A549 (cell line): Measurements from ENCODE around the gene MATN4. TPM values are rescaled to one million over a fixed set of nuclear protein-coding genes. Genes with fewer than 3 reads are reported as not detected.

Source experiments
- ATAC-seq, 2 experiments: fragments of 200-7000 bp in 1 of 2; fragments of >200 bp in 1 of 2; cut with Nextera tagmentation in 1 of 2; cut with Tn5 transposase in 1 of 2; 3 replicates each; pipeline versions ENCODE4 v1.8.0 to v1.9.1; 2018 to 2020; ENCODE audit warnings: mild to moderate bottlenecking in 1 of 2, moderate library complexity in 1 of 2
- CTCF ChIA-PET: fragments of 300-600 bp; sonication (Branson Sonifier 250); formaldehyde crosslinking; extraction: SDS; loops from one replicate; lab custom pipeline; 2021; ENCODE audit warnings: antibody characterized with exemption, inconsistent platforms; lab: Yijun Ruan, JAX
- POLR2A ChIA-PET: fragments of 350-600 bp; formaldehyde crosslinking; extraction: SDS; loops from one replicate; lab custom pipeline; 2021; ENCODE audit warnings: antibody characterized with exemption, inconsistent platforms; lab: Yijun Ruan, JAX
- DNase-seq, 2 experiments: peaks; one replicate each; pipeline versions ENCODE4 v3.0.0 to v3.0.0-alpha.2; 2011 to 2016; ENCODE audit warnings: low read depth in 1 of 2, low spot score in 1 of 2
- FAIRE-seq: peaks from 2 replicates; lab custom pipeline; 2011; peaks lifted over from hg19 to GRCh38; lab: Jason Lieb, UNC
- H3K27ac ChIP-seq, 2 experiments: fragments of >200 bp; sonication (Bioruptor Twin); formaldehyde crosslinking; 3 replicates each; pipeline ENCODE4 v1.5.1; 2016 to 2017
- H3K4me1 ChIP-seq: fragments of >200 bp; sonication (Bioruptor Twin); formaldehyde crosslinking; 3 replicates; pipeline ENCODE4 v1.6.1; 2016
- H3K4me2 ChIP-seq: fragments of >200 bp; sonication (Bioruptor Twin); formaldehyde crosslinking; 3 replicates; pipeline ENCODE4 v1.6.1; 2016
- H3K4me3 ChIP-seq: fragments of >200 bp; sonication (Bioruptor Twin); formaldehyde crosslinking; 3 replicates; pipeline ENCODE4 v1.5.1; 2016
- H3K9me3 ChIP-seq: fragments of >200 bp; sonication (Bioruptor Twin); formaldehyde crosslinking; 3 replicates; pipeline ENCODE4 v1.6.1; 2016
- BHLHE40 ChIP-seq: IDR thresholded peaks from 2 replicates; pipeline ENCODE4 v1.6.1; 2012; ENCODE audit warnings: low read depth, low read length, inconsistent platforms
- CEBPB ChIP-seq, 2 experiments: fragments of >200 bp in 1 of 2; sonication (Bioruptor Twin) in 1 of 2; formaldehyde crosslinking in 1 of 2; IDR thresholded peaks; 2 replicates each; pipeline ENCODE4 v1.6.1; 2012 to 2016
- CHD2 ChIP-seq: fragments of 150-350 bp; IDR thresholded peaks from 2 replicates; pipeline ENCODE4 v1.6.1; 2014; ENCODE audit warnings: low read length; ENCODE audit not compliant: partially characterized antibody
- CHD4 ChIP-seq: fragments of 200-600 bp; sonication (generic); IDR thresholded peaks from 2 replicates; pipeline ENCODE4 v1.6.1; 2016; ENCODE audit warnings: antibody characterized with exemption, mild to moderate bottlenecking, borderline replicate concordance
- E2F6 ChIP-seq: IDR thresholded peaks from 2 replicates; pipeline ENCODE4 v1.6.1; 2012; ENCODE audit warnings: low read depth, borderline replicate concordance
- EHMT2 ChIP-seq: fragments of 200-600 bp; sonication (generic); IDR thresholded peaks from 2 replicates; pipeline ENCODE4 v1.6.1; 2016; ENCODE audit warnings: antibody characterized with exemption, low read depth, mild to moderate bottlenecking, moderate library complexity
- ESRRA ChIP-seq: fragments of 150-350 bp; IDR thresholded peaks from 2 replicates; pipeline ENCODE4 v1.6.1; 2014; ENCODE audit warnings: mild to moderate bottlenecking, low read length, borderline replicate concordance
- FOSB ChIP-seq: fragments of 250-450 bp; sonication (Bioruptor Pico); IDR thresholded peaks from 2 replicates; pipeline ENCODE4 v1.5.0; 2020; ENCODE audit warnings: mild to moderate bottlenecking, moderate library complexity
- GATA3 ChIP-seq: IDR thresholded peaks from 2 replicates; pipeline ENCODE4 v1.6.1; 2012; ENCODE audit warnings: borderline replicate concordance
- HDAC2 ChIP-seq: fragments of 200-600 bp; sonication (generic); IDR thresholded peaks from 2 replicates; pipeline ENCODE4 v1.6.1; 2016
- HEYL ChIP-seq: fragments of 250-450 bp; sonication (Bioruptor Pico); IDR thresholded peaks from 2 replicates; pipeline ENCODE4 v1.8.0; 2021; ENCODE audit warnings: mild to moderate bottlenecking, moderate library complexity
- HMGXB4 ChIP-seq: fragments of 250-450 bp; sonication (Bioruptor Pico); IDR thresholded peaks from 2 replicates; pipeline ENCODE4 v1.5.0; 2021; ENCODE audit warnings: mild to moderate bottlenecking, moderate library complexity, borderline replicate concordance
- HOXA7 ChIP-seq: fragments of 250-450 bp; sonication (Bioruptor Pico); IDR thresholded peaks from 2 replicates; pipeline ENCODE4 v1.5.0; 2020; ENCODE audit warnings: mild to moderate bottlenecking, moderate library complexity
- HOXB13 ChIP-seq: fragments of 250-450 bp; sonication (Bioruptor Pico); IDR thresholded peaks from 2 replicates; pipeline ENCODE4 v1.5.0; 2020; ENCODE audit warnings: low read depth, mild to moderate bottlenecking, moderate library complexity
- HOXB5 ChIP-seq: fragments of 250-450 bp; sonication (Bioruptor Pico); IDR thresholded peaks from 2 replicates; pipeline ENCODE4 v1.5.0; 2020; ENCODE audit warnings: mild to moderate bottlenecking, moderate library complexity
- JUN ChIP-seq, 2 experiments: fragments of >200 bp; sonication (Bioruptor Twin); formaldehyde crosslinking; IDR thresholded peaks; 2 replicates in 1 of 2; 3 replicates in 1 of 2; pipeline ENCODE4 v1.6.1; 2016 to 2017
- JUNB ChIP-seq: fragments of >200 bp; sonication (Bioruptor Twin); formaldehyde crosslinking; IDR thresholded peaks from 2 replicates; pipeline ENCODE4 v1.6.1; 2016
- KDM5A ChIP-seq: fragments of 200-600 bp; sonication (generic); IDR thresholded peaks from 2 replicates; pipeline ENCODE4 v1.6.1; 2016; ENCODE audit warnings: antibody characterized with exemption, mild to moderate bottlenecking
- NFE2L2 ChIP-seq: fragments of 150-350 bp; conservative IDR thresholded peaks from 2 replicates; pipeline ENCODE4 v1.6.1; 2014; ENCODE audit warnings: low read length
- NPAS2 ChIP-seq: fragments of 250-450 bp; sonication (Bioruptor Pico); IDR thresholded peaks from 2 replicates; pipeline ENCODE4 v1.8.0; 2022; ENCODE audit warnings: mild to moderate bottlenecking, moderate library complexity, borderline replicate concordance
- PBX3 ChIP-seq: IDR thresholded peaks from 2 replicates; pipeline ENCODE4 v1.6.1; 2012
- POLR2A ChIP-seq: IDR thresholded peaks from 2 replicates; pipeline ENCODE4 v1.6.1; 2012; ENCODE audit warnings: mild to moderate bottlenecking, low read length
- RAD21 ChIP-seq, 2 experiments: fragments of >200 bp in 1 of 2; sonication (Bioruptor Twin) in 1 of 2; formaldehyde crosslinking in 1 of 2; IDR thresholded peaks in 1 of 2; conservative IDR thresholded peaks in 1 of 2; 2 replicates in 1 of 2; 3 replicates in 1 of 2; pipeline ENCODE4 v1.6.1; 2012 to 2018; ENCODE audit warnings: inconsistent platforms in 1 of 2
- RARB ChIP-seq: fragments of 250-450 bp; sonication (Bioruptor Pico); IDR thresholded peaks from 2 replicates; pipeline ENCODE4 v1.8.0; 2021; ENCODE audit warnings: mild to moderate bottlenecking, moderate library complexity
- RCOR1 ChIP-seq: fragments of 150-350 bp; IDR thresholded peaks from 2 replicates; pipeline ENCODE4 v1.6.1; 2014; ENCODE audit warnings: antibody characterized with exemption, low read length, low read depth
- REST ChIP-seq: fragments of 200-600 bp; sonication (generic); IDR thresholded peaks from 2 replicates; pipeline ENCODE4 v1.6.1; 2016; ENCODE audit warnings: antibody characterized with exemption, mild to moderate bottlenecking, moderate library complexity
- RNF2 ChIP-seq: fragments of 200-600 bp; sonication (generic); IDR thresholded peaks from 2 replicates; pipeline ENCODE4 v1.6.1; 2016; ENCODE audit warnings: low read depth, mild to moderate bottlenecking, antibody characterized with exemption, moderate library complexity, borderline replicate concordance
- SMC3 ChIP-seq: fragments of >200 bp; sonication (Bioruptor Twin); formaldehyde crosslinking; IDR thresholded peaks from 3 replicates; pipeline ENCODE4 v1.6.1; 2018; ENCODE audit warnings: inconsistent platforms
- SREBF2 ChIP-seq: fragments of 450-650 bp; IDR thresholded peaks from 2 replicates; pipeline ENCODE4 v1.6.1; 2014; ENCODE audit warnings: mild to moderate bottlenecking, moderate library complexity
- USF2 ChIP-seq: fragments of 450-650 bp; IDR thresholded peaks from 2 replicates; pipeline ENCODE4 v1.6.1; 2014; ENCODE audit warnings: antibody characterized with exemption
- ZC3H11A ChIP-seq: fragments of 450-650 bp; IDR thresholded peaks from 2 replicates; pipeline ENCODE4 v1.6.1; 2014; ENCODE audit warnings: antibody characterized with exemption, mild to moderate bottlenecking
- ZNF302 ChIP-seq: fragments of 250-450 bp; sonication (Bioruptor Pico); IDR thresholded peaks from 2 replicates; pipeline ENCODE4 v1.9.0; 2021; ENCODE audit warnings: inconsistent platforms, mild to moderate bottlenecking, moderate library complexity
- ZSCAN20 ChIP-seq: fragments of 250-450 bp; sonication (Bioruptor Pico); IDR thresholded peaks from 2 replicates; pipeline ENCODE4 v1.8.0; 2022; ENCODE audit warnings: mild to moderate bottlenecking, moderate library complexity
- WGBS: methylation state at CpG from one replicate; pipeline ENCODE4 v1.1.6; 2017; ENCODE audit errors: missing lambda C conversion rate; 5-methylcytosine and 5-hydroxymethylcytosine counted together
- polyA plus RNA-seq, 4 experiments: library from polyadenylated mRNA; depleted of rRNA in 3 of 4; stranded (reverse); fragments of >200 nt; fragmentation: RNase III in 1 of 4; extraction: RNeasy Plus Mini Kit Qiagen cat#74134 plus additional on column Dnase treatment in 1 of 4; gene quantifications; 2 replicates in 3 of 4; 3 replicates in 1 of 4; pipeline ENCODE4 v1.2.3, GENCODE V29; 2011 to 2017

Gene MATN4
- polyA plus RNA-seq, 2 of the 4 experiments (the other 2 are of a cell fraction), result 0.04 to 0.05 TPM

GRCh38 chr20:45347936-45348778 is 40.1 kb upstream of the MATN4 start, which contains the start of gene SDC4:
SDC4 (minus strand) TSS chr20:45348424; CDS start chr20:45348384, 40 bp downstream.
- 4% methylated on average over 14 of the region's 77 CpGs for WGBS
- ChIA-PET CTCF (interaction anchor here (0.7 to 8.9 kb wide), 8 partner anchors 11 to 88 kb away, joined by 4 to 82 read pairs (median 12); partner anchors contain the start of gene SYS1), POLR2A (interaction anchor here (0.5 to 3.8 kb wide), 10 partner anchors 12 to 431 kb away, joined by 3 to 46 read pairs (median 4); partner anchors contain the start of gene SYS1)
- H3K27ac ChIP-seq, result peak within 1 kb of the TSS; percentile 92 to 96
- DNase-seq (peak; percentile 51 to 74), FAIRE-seq (no peak), ATAC-seq (peak; percentile 72 to 81)
- peak within 1 kb of the TSS; percentile 86 for H3K4me3 ChIP-seq
- H3K4me2 ChIP-seq, result peak within 1 kb of the TSS; percentile 98
- H3K9me3 ChIP-seq, result no peaks in the 10 kb centered on the region
- peaks cover 52% of the 10 kb centered on the region for H3K4me1 ChIP-seq
- TF ChIP-seq RARB (CRISPR knock-in tag) (no peak), RAD21 (conservative IDR thresholded peaks at IDR 0.05 in 1 of 2, IDR thresholded peaks at IDR 0.05 in 1 of 2) (no peak), HMGXB4 (CRISPR knock-in tag) (no peak), RCOR1 (no peak), HEYL (CRISPR knock-in tag) (no peak), GATA3 (no peak), USF2 (no peak), RNF2 (no peak), CEBPB (IDR thresholded peaks at IDR 0.05) (no peak), CHD2 (no peak), ZNF302 (no peak), REST (no peak), EHMT2 (no peak), FOSB (CRISPR knock-in tag) (no peak), NFE2L2 (no peak), SMC3 (0 out of 3 replicates have a peak, but pooled peaks have one; percentile 17), HDAC2 (0 out of 2 replicates have a peak, but pooled peaks have one; percentile 62), KDM5A (no peak), ZC3H11A (no peak), JUN (IDR thresholded peaks at IDR 0.05) (peak; percentile 67 to 95; a peak in 4 of 5 replicates), NPAS2 (CRISPR knock-in tag) (no peak), BHLHE40 (no peak), PBX3 (no peak), E2F6 (no peak), CHD4 (peak; percentile 72; the same call in 1 of the 2 replicates), HOXA7 (CRISPR knock-in tag) (no peak), SREBF2 (no peak), ZSCAN20 (no peak), HOXB13 (CRISPR knock-in tag) (no peak), HOXB5 (CRISPR knock-in tag) (no peak), POLR2A (peak; percentile 99), JUNB (no peak), ESRRA (no peak)
